Osteoblast (primary cell): Measurements from ENCODE around the gene MAB21L4. TPM values are rescaled to one million over a fixed set of nuclear protein-coding genes. Genes with fewer than 3 reads are reported as not detected.
A peak's percentile ranks its signal among the peaks of the same experiment; 100 is the strongest.

Experiments used
- DNase-seq: peaks from one replicate; pipeline ENCODE4 v3.0.0; 2011; ENCODE audit warnings: low spot score, mixed read lengths; ENCODE audit not compliant: insufficient read length; ENCODE audit errors: missing footprints
- H2AFZ ChIP-seq: 2 replicates; pipeline ENCODE4 v1.6.0; 2011; ENCODE audit warnings: mild to moderate bottlenecking, low read length
- H3K27ac ChIP-seq: 2 replicates; pipeline ENCODE4 v1.5.1; 2011; ENCODE audit warnings: mild to moderate bottlenecking, low read depth, low read length, moderate library complexity
- H3K27me3 ChIP-seq: 2 replicates; pipeline ENCODE4 v1.6.0; 2012; ENCODE audit warnings: mild to moderate bottlenecking, control low read depth, inconsistent platforms, low read length, moderate library complexity; ENCODE audit not compliant: insufficient read depth
- H3K36me3 ChIP-seq: 2 replicates; pipeline ENCODE4 v1.5.1; 2011; ENCODE audit warnings: mild to moderate bottlenecking, low read length, control low read depth, moderate library complexity; ENCODE audit not compliant: insufficient read depth
- H3K4me1 ChIP-seq: 2 replicates; pipeline ENCODE4 v1.5.1; 2011; ENCODE audit warnings: mild to moderate bottlenecking, low read length, control low read depth, moderate library complexity; ENCODE audit not compliant: insufficient read depth
- H3K4me2 ChIP-seq: 2 replicates; pipeline ENCODE4 v1.6.0; 2011; ENCODE audit warnings: mild to moderate bottlenecking, low read length; ENCODE audit not compliant: insufficient read depth
- H3K4me3 ChIP-seq: fragments of 200-600 bp; sonication (generic); 3 replicates; pipeline ENCODE4 v1.5.1; 2012; ENCODE audit warnings: mild to moderate bottlenecking, low read length, inconsistent platforms; ENCODE audit not compliant: insufficient read depth
- H3K79me2 ChIP-seq: 2 replicates; pipeline ENCODE4 v1.6.0; 2012; ENCODE audit warnings: mild to moderate bottlenecking, low read length, control low read depth, inconsistent platforms; ENCODE audit not compliant: insufficient read depth
- H3K9me3 ChIP-seq: 2 replicates; pipeline ENCODE4 v1.5.1; 2011; ENCODE audit warnings: low read depth, low read length, control low read depth
- H4K20me1 ChIP-seq: 2 replicates; pipeline ENCODE4 v1.6.0; 2012; ENCODE audit warnings: mild to moderate bottlenecking, low read length, control low read depth; ENCODE audit not compliant: insufficient read depth
- total RNA-seq: library from RNA; depleted of rRNA; stranded (reverse); fragments of >200 nt; gene quantifications from 2 replicates; pipeline ENCODE4 v1.2.3, GENCODE V29; 2012
- TF ChIP-seq, protein P1 (sequence below): IDR thresholded peaks from 2 replicates; pipeline ENCODE4 v1.5.1; 2011; ENCODE audit warnings: mild to moderate bottlenecking, low read depth, low read length, moderate library complexity; ENCODE audit errors: extremely low read depth

The MAB21L4 gene
- not detected in 2 replicates for total RNA-seq

DNA sequence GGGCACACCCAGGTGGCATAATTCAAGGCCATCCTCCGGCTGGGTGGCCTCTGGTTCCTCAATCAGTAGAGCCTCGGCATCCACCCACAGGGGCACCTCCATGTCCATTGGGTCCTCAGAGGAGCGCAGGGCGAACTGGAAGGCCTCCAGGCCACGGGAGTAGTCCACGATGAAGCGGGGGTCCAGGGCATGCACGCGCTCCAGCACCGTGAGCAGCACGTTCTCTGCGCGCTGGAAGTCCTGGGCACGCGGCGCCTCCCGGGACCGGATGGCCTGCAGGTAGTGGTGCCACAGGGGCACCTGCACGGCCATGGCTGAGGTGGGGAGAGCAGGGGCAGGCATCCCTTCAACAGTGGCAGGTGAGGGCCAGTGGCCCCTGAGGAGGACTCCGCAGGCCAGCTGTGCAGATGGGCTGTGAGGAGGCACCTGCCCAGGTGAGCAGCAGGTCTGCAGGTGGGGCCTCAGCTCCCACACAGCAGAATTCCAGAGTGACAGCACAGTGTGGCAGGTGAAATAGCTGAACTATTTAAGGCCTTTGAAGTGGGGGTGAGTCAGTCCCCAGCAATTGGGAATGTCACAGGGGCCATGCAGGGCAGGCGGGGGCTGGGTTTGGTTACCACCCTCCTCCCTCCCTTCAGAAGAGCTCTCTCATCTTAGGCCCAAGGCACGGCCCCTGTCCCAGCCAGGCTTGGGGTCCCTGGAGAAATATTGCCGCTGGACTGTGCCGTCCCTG lies at the start of gene MAB21L4:
MAB21L4 (minus strand) TSS at position 501 of the 733 bp plus-strand sequence; CDS start at position 342, 159 bp downstream.
- Histone ChIP-seq H3K9me3 (no peaks in the 10 kb centered on the region), H3K36me3 (no peaks in the 10 kb centered on the region), H3K79me2 (no peaks in the 10 kb centered on the region), H3K4me1 (no peaks in the 10 kb centered on the region), H2AFZ (no peak within 1 kb of the TSS), H4K20me1 (no peaks in the 10 kb centered on the region), H3K4me3 (no peak within 1 kb of the TSS), H3K27me3 (no peaks in the 10 kb centered on the region), H3K4me2 (no peak within 1 kb of the TSS), H3K27ac (no peak within 1 kb of the TSS)
- no peak for DNase-seq
- TF ChIP-seq, protein P1, sequence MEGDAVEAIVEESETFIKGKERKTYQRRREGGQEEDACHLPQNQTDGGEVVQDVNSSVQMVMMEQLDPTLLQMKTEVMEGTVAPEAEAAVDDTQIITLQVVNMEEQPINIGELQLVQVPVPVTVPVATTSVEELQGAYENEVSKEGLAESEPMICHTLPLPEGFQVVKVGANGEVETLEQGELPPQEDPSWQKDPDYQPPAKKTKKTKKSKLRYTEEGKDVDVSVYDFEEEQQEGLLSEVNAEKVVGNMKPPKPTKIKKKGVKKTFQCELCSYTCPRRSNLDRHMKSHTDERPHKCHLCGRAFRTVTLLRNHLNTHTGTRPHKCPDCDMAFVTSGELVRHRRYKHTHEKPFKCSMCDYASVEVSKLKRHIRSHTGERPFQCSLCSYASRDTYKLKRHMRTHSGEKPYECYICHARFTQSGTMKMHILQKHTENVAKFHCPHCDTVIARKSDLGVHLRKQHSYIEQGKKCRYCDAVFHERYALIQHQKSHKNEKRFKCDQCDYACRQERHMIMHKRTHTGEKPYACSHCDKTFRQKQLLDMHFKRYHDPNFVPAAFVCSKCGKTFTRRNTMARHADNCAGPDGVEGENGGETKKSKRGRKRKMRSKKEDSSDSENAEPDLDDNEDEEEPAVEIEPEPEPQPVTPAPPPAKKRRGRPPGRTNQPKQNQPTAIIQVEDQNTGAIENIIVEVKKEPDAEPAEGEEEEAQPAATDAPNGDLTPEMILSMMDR: no peak

DNA sequence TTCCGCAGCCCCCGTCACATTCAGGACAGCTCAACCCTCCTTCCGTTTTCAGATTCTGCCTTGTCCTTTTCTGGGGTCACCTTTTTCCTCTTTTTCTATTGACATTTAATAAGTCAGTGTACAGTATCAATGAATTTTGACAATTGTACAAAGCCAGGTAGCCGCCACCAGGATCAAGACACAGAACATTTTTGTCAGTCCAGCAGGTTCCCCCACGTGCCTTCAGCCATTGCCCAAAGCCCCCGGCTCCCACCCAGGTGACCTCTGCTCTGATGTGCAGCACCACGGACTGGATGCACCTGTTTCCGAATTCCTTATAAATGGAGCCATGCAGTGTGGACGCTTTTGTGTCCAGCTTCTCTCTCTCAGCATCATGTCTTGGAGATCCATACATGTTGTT lies 40.1 kb upstream of the MAB21L4 start:
- Histone ChIP-seq H3K27me3 (peaks cover 7% of the 10 kb centered on the region), H3K36me3 (no peaks in the 10 kb centered on the region), H3K79me2 (no peaks in the 10 kb centered on the region), H3K9me3 (no peaks in the 10 kb centered on the region), H4K20me1 (no peaks in the 10 kb centered on the region), H3K4me2 (no peak overlapping the region), H3K27ac (no peak overlapping the region), H3K4me3 (no peak overlapping the region), H2AFZ (no peak overlapping the region), H3K4me1 (no peaks in the 10 kb centered on the region)
- TF ChIP-seq, protein P1: no peak
- DNase-seq: no peak

DNA sequence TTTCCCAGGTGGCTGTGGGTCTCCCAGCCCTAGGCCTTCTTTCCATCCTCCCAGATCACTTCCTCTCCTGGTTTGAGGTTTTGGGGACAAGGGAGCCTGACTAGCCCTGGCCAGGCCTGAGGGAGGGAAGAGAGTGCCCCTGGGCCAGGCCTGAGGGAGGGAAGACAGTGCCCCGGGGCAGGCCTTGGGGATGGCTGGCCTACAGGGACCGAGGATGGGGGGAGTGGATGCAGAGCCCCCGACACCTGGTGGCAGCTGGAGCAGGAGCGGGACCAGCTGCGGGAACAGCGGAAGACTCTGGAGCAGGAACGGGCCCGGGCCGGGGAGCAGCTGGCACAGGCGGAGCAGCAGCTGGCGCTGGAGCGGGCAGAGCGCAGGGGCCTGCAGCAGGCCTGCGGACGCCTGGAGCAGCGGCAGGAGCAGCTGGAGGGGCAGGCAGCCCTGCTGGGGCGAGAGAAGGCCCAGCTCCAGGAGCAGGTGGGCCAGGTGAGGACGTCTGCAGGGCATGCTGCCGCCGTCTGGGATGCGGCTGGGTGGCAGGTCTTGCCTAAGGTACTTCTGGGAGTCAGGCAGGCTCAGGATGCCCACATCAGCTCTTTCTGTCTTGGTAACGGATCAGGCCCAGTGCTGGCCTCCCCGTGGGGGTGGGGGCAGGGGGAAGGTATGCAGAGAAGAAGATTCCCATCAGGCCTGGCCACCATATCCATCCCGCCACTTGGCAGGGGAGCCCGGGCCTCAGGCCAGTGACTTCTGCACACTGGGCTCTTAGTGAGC lies 39.3 kb upstream of the MAB21L4 start:
- Histone ChIP-seq H4K20me1 (no peaks in the 10 kb centered on the region), H3K4me3 (no peak overlapping the region), H3K9me3 (no peaks in the 10 kb centered on the region), H3K27ac (no peak overlapping the region), H2AFZ (no peak overlapping the region), H3K36me3 (no peaks in the 10 kb centered on the region), H3K79me2 (no peaks in the 10 kb centered on the region), H3K4me1 (no peaks in the 10 kb centered on the region), H3K4me2 (no peak overlapping the region), H3K27me3 (peaks cover 3% of the 10 kb centered on the region)
- DNase-seq: peak; percentile 67
- TF ChIP-seq, protein P1: no peak

DNA sequence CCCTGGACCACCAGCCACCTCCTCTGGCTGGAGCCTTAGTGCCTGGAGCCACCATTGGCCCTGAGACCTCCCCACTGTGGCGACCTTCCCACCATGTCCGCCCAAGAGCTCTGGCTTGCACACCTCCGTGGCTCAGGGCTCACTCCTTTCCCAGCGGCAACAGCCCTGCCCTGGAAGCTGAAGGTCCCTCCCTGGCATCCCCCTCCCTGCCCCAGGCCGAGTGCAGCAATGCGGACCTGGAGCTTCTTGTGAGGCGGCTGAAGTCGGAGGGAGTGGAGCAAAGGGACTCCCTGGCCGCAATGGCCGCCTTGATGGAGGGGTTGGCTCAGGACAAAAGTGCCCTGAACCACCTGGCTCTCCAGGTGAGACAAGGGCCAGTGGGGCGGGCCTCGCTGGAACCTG lies 38.7 kb upstream of the MAB21L4 start:
- no peak overlapping the region for H3K4me3 ChIP-seq
- TF ChIP-seq, protein P1: no peak
- peaks cover 3% of the 10 kb centered on the region for H3K27me3 ChIP-seq
- no peaks in the 10 kb centered on the region for H4K20me1 ChIP-seq
- H3K9me3 ChIP-seq: no peaks in the 10 kb centered on the region
- DNase-seq: peak; percentile 25
- H2AFZ ChIP-seq: no peak overlapping the region
- no peaks in the 10 kb centered on the region for H3K79me2 ChIP-seq
- H3K4me1 ChIP-seq: no peaks in the 10 kb centered on the region
- H3K4me2 ChIP-seq: no peak overlapping the region
- H3K36me3 ChIP-seq: no peaks in the 10 kb centered on the region
- H3K27ac ChIP-seq: no peak overlapping the region
